Glutamatergic neuron (in vitro differentiated cells): ENCODE data around the gene INF2. TPM values are rescaled to one million over a fixed set of nuclear protein-coding genes. Genes with fewer than 3 reads are reported as not detected.
"Not testable (repeated sequence)": the region's sequence is repeated elsewhere in the genome, so short reads cannot be mapped to it uniquely, and the experiment has no call there.

Source experiments
- DNase-seq: peaks from one replicate; pipeline ENCODE4 v3.0.0; 2022
- H3K27ac Mint-ChIP-seq: one replicate; pipeline ENCODE4 v1.8.0; 2020; ENCODE audit warnings: mild to moderate bottlenecking, mixed read lengths, inconsistent platforms; ENCODE audit not compliant: unreplicated experiment
- H3K27me3 Mint-ChIP-seq: one replicate; pipeline ENCODE4 v1.8.0; 2020; ENCODE audit warnings: mild to moderate bottlenecking, moderate library complexity, mixed read lengths, inconsistent platforms; ENCODE audit not compliant: unreplicated experiment
- H3K36me3 Mint-ChIP-seq: one replicate; pipeline ENCODE4 v1.8.0; 2020; ENCODE audit warnings: mild to moderate bottlenecking, mixed read lengths, inconsistent platforms; ENCODE audit not compliant: unreplicated experiment
- H3K4me1 Mint-ChIP-seq: one replicate; pipeline ENCODE4 v1.8.0; 2020; ENCODE audit warnings: mild to moderate bottlenecking, low read depth, mixed read lengths, inconsistent platforms; ENCODE audit not compliant: unreplicated experiment
- H3K4me3 Mint-ChIP-seq: one replicate; pipeline ENCODE4 v1.8.0; 2020; ENCODE audit warnings: mild to moderate bottlenecking, mixed read lengths, inconsistent platforms; ENCODE audit not compliant: unreplicated experiment
- H3K9me3 Mint-ChIP-seq: one replicate; pipeline ENCODE4 v1.8.0; 2020; ENCODE audit warnings: mild to moderate bottlenecking, moderate library complexity, mixed read lengths, inconsistent platforms; ENCODE audit not compliant: unreplicated experiment
- total RNA-seq: library from RNA; stranded (reverse); fragmentation: NEBNext Ultra II Directional; extraction: Animal tissue kit (Norgen Biotek cat#: 25700); gene quantifications from one replicate; pipeline ENCODE4 v1.2.1, GENCODE V29; 2021; ENCODE audit not compliant: unreplicated experiment
- TF ChIP-seq, protein P1 (sequence below): fragments of 200-600 bp; sonication (generic); IDR thresholded peaks from one replicate; pipeline ENCODE4 v1.5.0; 2021; ENCODE audit not compliant: partially characterized antibody, unreplicated experiment

INF2 gene
- total RNA-seq, 1 donor from 2014 or later, result 11.8 TPM

DNA sequence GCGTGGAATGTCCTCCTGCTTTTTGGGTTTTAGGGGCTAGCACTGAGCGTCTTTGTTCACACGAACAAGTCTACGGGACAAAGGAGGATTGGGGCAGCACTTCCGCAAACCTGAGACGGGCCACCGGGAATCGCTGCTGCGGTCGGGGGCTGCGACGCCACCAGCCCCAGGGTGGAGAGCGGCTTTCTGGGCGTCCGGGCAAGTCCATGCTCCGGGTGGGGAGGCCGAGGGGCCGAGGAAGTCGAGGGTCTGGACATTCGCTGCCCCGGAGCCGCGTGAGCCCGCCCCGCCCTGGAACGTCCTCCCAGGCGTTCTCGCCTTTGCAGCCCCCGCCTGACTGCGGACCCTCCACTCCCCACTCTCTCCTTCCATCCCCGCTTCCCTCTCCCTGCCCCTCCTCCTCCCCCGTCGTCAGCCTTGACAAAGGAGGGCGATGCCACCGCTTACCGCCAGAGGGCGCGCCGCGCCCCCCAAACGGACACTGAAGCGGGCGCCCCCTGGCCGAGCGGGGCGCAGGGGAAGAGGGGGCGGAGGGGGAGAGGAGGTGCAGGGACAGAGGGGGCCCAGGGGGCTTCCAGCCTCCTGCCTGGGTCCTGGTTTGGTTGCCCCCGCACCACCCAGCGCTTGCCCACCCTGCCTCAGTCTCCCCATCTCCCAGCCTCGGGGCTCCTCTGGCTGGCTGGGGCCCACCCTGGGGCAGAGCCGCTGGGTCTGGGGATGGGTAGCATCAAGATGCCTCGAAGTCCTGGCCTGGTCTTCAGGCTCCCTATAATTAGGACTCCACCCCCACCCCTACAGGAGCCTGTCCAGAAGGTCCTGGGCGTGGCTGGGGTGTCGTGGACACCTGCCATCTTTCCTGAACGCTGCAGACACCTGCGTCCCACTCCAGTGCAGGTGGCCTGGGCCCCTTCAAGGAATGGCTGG, 39.1 kb upstream of the INF2 start:
- H3K4me3 Mint-ChIP-seq, result peak overlapping the region; percentile 83
- peaks cover 18% of the 10 kb centered on the region for H3K9me3 Mint-ChIP-seq
- peaks cover 6% of the 10 kb centered on the region for H3K27me3 Mint-ChIP-seq
- DNase-seq, result peak; percentile 88
- TF ChIP-seq, protein P1, sequence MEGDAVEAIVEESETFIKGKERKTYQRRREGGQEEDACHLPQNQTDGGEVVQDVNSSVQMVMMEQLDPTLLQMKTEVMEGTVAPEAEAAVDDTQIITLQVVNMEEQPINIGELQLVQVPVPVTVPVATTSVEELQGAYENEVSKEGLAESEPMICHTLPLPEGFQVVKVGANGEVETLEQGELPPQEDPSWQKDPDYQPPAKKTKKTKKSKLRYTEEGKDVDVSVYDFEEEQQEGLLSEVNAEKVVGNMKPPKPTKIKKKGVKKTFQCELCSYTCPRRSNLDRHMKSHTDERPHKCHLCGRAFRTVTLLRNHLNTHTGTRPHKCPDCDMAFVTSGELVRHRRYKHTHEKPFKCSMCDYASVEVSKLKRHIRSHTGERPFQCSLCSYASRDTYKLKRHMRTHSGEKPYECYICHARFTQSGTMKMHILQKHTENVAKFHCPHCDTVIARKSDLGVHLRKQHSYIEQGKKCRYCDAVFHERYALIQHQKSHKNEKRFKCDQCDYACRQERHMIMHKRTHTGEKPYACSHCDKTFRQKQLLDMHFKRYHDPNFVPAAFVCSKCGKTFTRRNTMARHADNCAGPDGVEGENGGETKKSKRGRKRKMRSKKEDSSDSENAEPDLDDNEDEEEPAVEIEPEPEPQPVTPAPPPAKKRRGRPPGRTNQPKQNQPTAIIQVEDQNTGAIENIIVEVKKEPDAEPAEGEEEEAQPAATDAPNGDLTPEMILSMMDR, result peak; percentile 100
- peaks cover 16% of the 10 kb centered on the region for H3K36me3 Mint-ChIP-seq
- H3K4me1 Mint-ChIP-seq, result no peaks in the 10 kb centered on the region
- H3K27ac Mint-ChIP-seq, result peak overlapping the region; percentile 38

DNA sequence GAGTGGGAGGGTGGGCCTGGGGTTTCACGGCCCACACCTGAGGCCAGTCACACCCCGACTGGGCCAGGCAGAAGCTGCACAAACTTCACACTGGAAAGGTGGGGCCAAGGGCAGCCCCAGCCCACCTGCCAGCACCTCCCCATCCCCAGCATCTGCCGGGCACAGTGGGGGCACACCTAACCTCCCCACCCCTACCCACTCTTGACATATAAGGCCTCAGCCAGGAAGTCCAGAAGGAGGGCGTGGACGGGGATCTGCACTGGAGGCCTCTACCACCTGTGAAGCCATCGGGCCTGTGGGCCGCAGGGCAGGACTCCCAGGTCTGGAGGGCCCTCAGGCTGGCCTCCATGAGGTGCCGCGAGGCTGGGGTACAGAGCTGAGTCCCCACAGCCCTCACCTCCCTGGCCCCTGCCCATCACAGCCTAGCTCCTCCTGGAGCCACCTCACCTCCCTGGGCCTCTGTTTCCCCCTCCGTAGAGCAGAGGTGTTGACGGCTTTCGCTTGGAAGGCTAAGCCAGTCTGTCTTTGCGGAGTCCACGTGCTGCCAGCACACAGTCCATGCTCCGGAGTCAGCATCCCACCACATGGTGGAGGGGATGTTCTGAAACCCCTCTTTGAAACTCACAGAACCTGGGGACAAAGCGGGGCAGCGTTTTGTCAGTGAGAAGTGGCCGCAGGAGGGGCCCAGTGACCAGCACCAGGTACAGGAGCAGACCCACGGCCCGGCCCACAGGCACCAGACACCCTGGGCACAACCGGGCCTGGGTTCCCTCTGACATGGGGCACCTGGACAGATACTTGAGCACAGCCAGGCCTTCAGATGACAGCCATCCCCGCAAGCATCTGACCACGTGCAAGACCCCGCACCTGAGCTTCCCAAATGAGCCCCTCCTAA, 38.2 kb upstream of the INF2 start:
- no peak for DNase-seq
- Mint-ChIP-seq H3K9me3 (peaks cover 18% of the 10 kb centered on the region), H3K27me3 (peaks cover 6% of the 10 kb centered on the region), H3K4me3 (no peak overlapping the region), H3K36me3 (peaks cover 16% of the 10 kb centered on the region), H3K4me1 (peaks cover under 1% of the 10 kb centered on the region), H3K27ac (no peak overlapping the region)
- TF ChIP-seq, protein P1, result no peak

DNA sequence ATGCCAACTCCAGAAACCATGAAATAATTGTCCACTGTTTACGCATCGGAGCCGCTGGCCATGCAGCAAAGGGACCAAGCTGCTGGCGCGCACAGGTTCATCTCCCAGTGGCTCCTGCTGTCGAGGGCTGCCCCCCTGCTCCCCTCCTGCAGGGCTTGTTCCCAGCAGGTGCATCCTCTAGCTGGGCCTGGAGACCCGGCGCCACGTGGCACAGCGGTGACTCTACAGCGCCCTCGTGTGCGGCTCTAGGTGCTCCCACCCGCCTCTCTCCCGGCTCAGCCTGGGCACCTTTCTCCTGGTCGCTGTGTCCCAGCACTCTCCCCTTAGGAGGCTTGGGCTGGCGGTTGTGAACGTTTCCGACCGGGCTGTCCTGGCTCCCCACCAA, 37.5 kb upstream of the INF2 start:
- Mint-ChIP-seq H3K9me3 (peaks cover 20% of the 10 kb centered on the region), H3K27me3 (peaks cover 6% of the 10 kb centered on the region), H3K4me1 (peaks cover 7% of the 10 kb centered on the region), H3K4me3 (no peak overlapping the region), H3K36me3 (peaks cover 16% of the 10 kb centered on the region), H3K27ac (no peak overlapping the region)
- DNase-seq, result no peak
- TF ChIP-seq, protein P1, result no peak

DNA sequence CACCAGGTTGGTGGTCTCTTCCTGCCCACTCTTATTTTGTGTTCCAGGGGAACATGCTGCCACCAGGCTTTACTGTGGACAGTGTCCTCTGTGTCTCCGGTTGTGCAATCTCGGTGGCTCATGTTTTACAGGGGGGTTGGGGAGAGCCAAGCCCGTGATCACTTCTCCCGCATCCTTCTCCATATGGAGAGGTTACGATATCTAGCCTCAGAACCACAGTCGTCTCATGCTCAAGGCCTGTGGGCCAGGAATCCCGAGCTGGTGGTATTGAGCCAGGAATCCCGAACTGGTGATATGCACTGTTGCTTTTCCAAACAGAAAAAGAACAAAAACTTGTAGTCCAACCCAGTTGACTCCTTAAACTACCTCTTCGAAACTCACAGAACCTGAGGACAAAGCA, 37.0 kb upstream of the INF2 start:
- TF ChIP-seq, protein P1, result no peak
- Mint-ChIP-seq H3K4me1 (peaks cover 7% of the 10 kb centered on the region), H3K9me3 (peaks cover 20% of the 10 kb centered on the region), H3K27me3 (peaks cover 6% of the 10 kb centered on the region), H3K36me3 (peaks cover 16% of the 10 kb centered on the region), H3K4me3 (no peak overlapping the region), H3K27ac (no peak overlapping the region)
- no peak for DNase-seq

DNA sequence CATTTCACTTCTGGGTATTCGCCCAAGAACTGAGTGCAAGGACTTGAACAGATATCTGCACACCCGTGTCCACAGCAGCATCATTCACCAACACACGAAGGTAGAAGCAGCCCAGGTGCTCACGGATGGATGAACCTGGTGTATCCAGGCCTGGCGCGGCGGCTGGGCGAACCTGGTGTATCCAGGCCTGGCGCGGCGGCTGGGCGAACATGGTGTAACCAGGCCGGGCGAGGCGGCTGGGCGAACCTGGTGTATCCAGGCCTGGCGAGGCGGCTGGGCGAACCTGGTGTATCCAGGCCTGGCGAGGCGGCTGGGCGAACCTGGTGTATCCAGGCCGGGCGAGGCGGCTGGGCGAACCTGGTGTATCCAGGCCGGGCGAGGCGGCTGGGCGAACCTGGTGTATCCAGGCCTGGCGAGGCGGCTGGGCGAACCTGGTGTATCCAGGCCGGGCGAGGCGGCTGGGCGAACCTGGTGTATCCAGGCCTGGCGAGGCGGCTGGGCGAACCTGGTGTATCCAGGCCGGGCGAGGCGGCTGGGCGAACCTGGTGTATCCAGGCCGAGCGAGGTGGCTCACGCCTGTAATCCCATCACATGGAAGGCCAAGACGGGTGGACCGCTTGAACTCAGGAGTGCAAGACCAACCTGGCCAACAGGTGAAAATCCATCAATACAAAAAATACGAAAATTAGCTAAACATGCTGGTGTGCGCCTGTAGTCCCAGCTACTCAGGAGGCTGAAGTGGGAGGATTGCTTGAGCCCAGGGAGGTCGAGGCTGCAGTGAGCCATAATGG, 36.1 kb upstream of the INF2 start:
- H3K27ac Mint-ChIP-seq, DNase-seq, H3K27me3 Mint-ChIP-seq, H3K4me1 Mint-ChIP-seq, H3K4me3 Mint-ChIP-seq: not testable (repeated sequence)
- Mint-ChIP-seq H3K9me3 (peaks cover 25% of the 10 kb centered on the region), H3K36me3 (peaks cover 16% of the 10 kb centered on the region)
